Measurements from ENCODE around the gene KCNT1. TPM values are rescaled to one million over a fixed set of nuclear protein-coding genes. Genes with fewer than 3 reads are reported as not detected.

Gene KCNT1
- total RNA-seq, 2 donors from 2014 or later = 0.23 to 0.37 TPM

DNA sequence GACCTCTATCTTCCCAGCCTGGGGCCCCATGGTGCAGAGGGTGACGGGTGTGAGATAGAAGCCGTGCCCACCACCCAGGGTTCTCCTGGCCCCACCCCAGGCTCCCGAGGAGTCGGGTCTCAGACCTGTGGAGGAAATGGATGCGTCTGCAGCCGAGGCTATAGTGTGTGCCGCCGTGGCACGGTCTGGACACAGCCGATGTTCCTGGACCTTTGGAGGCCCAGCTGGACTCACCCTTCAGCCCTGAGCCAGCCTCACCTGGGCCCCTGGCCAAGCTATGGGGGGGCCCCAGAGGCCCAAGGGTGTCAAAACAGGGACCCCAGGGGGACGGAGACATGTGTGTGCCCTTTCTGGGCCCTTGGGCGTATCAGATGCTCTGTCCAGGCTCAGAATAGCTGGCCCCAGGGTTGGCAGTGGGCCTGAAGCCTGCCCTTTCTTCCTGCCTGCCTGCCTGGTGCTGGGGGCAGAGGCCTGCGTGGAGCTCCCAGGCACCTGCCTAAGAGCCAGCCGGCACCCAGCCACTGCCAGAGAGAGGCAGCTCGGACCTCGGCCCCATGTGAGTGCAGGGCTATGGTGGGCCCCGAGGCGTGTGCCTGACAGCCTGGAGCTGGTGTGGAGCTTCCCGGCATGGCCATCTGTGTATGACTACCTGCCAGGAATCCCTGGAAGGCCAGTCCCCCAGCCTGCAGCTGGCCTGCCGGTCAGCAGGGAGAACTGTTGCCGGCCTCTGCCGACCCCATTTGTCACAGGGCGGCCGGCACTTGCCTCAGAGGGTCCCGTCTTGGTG, 41.8 kb downstream of the KCNT1 start:
- Mint-ChIP-seq H3K27me3 (peaks cover 20% of the 10 kb centered on the region), H3K4me3 (no peak overlapping the region)

DNA sequence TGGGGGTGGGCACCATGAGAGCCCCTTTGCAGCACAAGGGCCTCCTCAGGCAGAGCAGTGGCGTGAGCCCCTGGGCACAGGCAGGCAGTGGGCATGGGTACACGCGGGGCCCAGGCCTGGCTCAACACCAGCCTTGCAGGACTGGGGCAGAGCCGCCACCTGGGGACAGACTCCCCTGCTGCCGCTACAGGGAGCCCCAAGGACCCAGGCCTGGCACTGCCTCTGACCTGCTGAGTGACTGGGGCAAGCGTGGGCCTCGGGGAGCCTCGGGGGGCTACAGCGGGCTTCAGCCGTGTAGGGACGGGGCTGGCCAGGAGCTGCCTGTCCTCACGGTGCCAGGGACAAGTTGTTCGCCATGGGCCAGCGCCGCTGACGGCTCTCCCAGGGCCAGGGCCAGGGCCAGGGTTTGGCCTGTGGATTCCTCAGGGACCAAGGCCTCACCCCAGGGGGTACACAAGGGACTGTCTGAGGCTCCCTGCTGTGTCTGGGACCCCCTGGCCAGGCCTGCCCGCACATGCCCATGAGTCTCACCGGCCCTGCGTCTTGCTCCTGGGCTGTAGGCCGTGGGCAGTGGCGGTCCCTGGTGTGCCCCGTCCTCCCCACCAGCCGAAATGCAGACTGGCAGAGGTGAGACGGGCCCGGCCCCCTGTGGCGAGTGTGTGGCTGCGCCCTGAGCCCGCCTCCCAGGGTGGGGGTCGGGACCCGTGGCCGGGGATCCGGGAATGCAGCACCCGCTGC, 42.5 kb downstream of the KCNT1 start:
- DNase-seq (no peak), ATAC-seq (no peak)
- no peaks in the 10 kb centered on the region for H3K9me3 ChIP-seq (ENCODE audit: control insufficient read depth, low read length, poor library complexity, severe bottlenecking)
- H3K4me3 Mint-ChIP-seq = no peak overlapping the region
- H3K36me3 Mint-ChIP-seq (ENCODE audit: low read depth) = no peaks in the 10 kb centered on the region
- peaks cover 14% of the 10 kb centered on the region for H3K27me3 Mint-ChIP-seq
- H3K4me1 Mint-ChIP-seq = no peaks in the 10 kb centered on the region
- H3K27ac Mint-ChIP-seq = no peak overlapping the region

More for the DNA sequence above, 41.8 kb downstream of the KCNT1 start:
- no peak overlapping the region for H3K27ac Mint-ChIP-seq
- no peak for ATAC-seq
- no peaks in the 10 kb centered on the region for H3K36me3 Mint-ChIP-seq (ENCODE audit: low read depth)
- no peaks in the 10 kb centered on the region for H3K4me1 Mint-ChIP-seq
- no peak for DNase-seq
- H3K9me3 ChIP-seq (ENCODE audit: control insufficient read depth, low read length, poor library complexity, severe bottlenecking) = no peaks in the 10 kb centered on the region

DNA sequence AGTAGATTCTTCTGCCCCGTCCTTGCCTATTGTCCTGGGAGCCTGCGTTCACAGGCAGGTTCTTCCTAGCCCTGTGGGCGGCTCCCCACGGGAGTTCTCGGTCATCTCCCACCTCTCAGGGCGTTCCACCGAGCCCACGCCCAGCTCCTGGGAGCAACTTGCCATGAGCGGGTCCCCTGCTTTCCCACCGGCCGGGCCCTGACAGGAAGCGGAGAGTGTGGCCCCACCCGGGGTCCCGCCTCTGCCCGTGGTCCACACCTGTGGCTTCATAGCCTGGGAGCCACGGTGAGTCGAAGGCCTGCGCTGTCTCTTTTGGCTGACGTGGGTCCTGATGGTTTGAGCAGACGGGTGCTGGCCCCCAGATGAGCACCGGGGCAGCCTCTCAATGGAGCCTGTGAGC, 43.2 kb downstream of the KCNT1 start:
- no peak for DNase-seq
- ATAC-seq = no peak
- H3K27ac Mint-ChIP-seq = no peak overlapping the region
- H3K4me1 Mint-ChIP-seq = no peaks in the 10 kb centered on the region
- H3K36me3 Mint-ChIP-seq (ENCODE audit: low read depth) = no peaks in the 10 kb centered on the region
- H3K27me3 Mint-ChIP-seq = peaks cover 7% of the 10 kb centered on the region
- no peaks in the 10 kb centered on the region for H3K9me3 ChIP-seq (ENCODE audit: control insufficient read depth, low read length, poor library complexity, severe bottlenecking)
- H3K4me3 Mint-ChIP-seq = no peak overlapping the region

DNA sequence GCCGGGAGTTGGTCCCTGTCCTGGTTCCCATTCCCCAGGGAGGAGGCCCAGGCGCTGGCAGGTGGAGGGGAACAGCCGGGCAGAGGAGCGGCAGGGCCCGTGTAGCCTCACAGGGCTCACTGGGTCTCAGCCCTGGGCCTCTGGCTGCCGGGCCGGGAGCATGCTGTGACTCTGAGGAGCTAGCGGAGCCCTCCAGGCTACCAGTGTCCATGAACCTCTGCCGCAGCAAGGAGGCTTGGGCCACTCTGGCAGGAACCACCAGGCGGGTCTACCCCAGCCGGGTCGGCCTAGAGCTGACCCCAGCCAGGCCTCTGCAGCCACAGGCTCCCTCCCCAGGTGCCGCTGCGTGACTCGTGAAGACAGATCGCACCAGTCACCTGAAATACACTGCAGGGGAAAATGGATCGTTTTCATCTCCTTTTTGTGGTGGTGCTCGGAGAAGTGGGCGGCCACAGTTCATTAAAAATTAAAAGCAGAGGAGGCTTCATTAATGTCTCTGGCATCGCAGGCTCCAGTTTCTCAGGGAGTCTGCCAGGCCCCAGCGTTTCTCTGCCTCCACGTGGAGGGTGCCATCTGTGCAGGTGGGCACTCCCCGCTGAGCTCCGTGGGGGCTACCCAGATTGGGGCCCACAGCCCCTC, 43.8 kb downstream of the KCNT1 start:
- Mint-ChIP-seq H3K4me3 (no peak overlapping the region), H3K27ac (no peak overlapping the region), H3K27me3 (peaks cover 6% of the 10 kb centered on the region), H3K4me1 (no peaks in the 10 kb centered on the region), H3K36me3 (ENCODE audit: low read depth) (no peaks in the 10 kb centered on the region)
- no peaks in the 10 kb centered on the region for H3K9me3 ChIP-seq (ENCODE audit: control insufficient read depth, low read length, poor library complexity, severe bottlenecking)
- DNase-seq = no peak
- ATAC-seq = no peak

DNA sequence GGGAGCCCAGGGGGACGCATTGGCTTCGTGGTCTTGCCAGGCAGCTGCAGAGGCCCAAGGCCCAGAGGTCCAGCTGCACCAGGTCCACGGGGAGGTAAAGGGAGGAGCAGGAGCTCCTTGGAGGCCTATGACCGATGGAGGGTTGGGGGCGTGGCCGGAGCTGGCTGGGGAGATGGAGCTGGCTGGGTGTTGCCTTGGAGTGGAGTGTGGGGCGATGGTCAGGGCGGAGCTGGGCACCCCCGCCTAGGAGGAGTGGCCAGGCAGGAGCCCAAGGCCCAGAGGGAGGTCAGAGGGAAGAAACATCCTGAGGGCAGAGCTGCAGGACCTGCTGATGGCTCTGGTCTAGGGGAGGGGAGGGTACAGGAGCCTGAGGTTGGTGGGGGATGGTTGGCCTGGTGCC, 44.6 kb downstream of the KCNT1 start:
- H3K4me1 Mint-ChIP-seq = no peaks in the 10 kb centered on the region
- no peaks in the 10 kb centered on the region for H3K9me3 ChIP-seq (ENCODE audit: control insufficient read depth, low read length, poor library complexity, severe bottlenecking)
- no peak overlapping the region for H3K27ac Mint-ChIP-seq
- DNase-seq = no peak
- no peak overlapping the region for H3K4me3 Mint-ChIP-seq
- peaks cover 6% of the 10 kb centered on the region for H3K27me3 Mint-ChIP-seq
- no peaks in the 10 kb centered on the region for H3K36me3 Mint-ChIP-seq (ENCODE audit: low read depth)
- no peak for ATAC-seq

DNA sequence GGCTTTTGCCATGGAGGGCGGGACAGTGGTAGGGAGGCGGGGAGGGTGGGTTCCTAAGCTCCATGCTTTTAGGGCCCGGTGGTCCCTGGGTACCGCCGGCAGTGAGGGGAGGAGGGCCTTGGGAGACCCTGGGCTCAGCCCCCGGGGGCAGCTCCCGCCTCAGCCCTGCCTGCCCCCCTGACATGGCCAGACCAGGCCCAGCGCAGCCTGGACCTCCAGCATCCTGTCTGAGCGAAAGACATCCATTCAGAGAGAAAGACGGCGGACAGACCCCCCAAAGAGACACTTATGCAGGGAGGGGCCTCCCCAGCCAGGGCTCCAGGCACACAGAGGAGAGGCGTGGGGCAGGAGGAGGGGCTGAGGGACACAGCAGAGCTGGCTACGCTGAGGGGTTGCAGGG, 45.3 kb downstream of the KCNT1 start:
- no peaks in the 10 kb centered on the region for H3K4me1 Mint-ChIP-seq
- ATAC-seq = no peak
- H3K27ac Mint-ChIP-seq = no peak overlapping the region
- peaks cover 12% of the 10 kb centered on the region for H3K27me3 Mint-ChIP-seq
- H3K9me3 ChIP-seq (ENCODE audit: control insufficient read depth, low read length, poor library complexity, severe bottlenecking) = no peaks in the 10 kb centered on the region
- no peak for DNase-seq
- no peak overlapping the region for H3K4me3 Mint-ChIP-seq
- no peaks in the 10 kb centered on the region for H3K36me3 Mint-ChIP-seq (ENCODE audit: low read depth)

DNA sequence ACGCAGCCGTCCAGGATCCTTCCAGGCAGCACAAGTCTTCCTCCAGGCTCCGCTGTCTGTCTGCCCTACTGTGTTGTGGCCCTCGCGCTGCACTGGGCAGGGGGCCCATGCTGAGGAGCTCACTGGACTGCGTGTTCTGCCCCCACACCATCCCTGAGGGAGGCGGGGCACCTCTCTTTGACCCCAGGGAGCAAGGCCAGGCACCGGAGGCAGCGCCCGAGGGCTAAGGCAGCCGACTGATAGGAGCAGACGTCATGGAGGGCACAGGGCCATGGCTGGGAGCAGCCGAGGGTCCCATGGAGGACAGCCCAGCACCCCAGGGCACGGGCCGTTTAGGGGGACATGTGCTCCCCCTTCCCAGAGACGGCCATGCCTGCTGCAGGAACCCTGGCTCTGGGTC, 46.7 kb downstream of the KCNT1 start:
- DNase-seq = no peak
- Mint-ChIP-seq H3K4me1 (no peaks in the 10 kb centered on the region), H3K27ac (no peak overlapping the region), H3K27me3 (peaks cover 6% of the 10 kb centered on the region), H3K36me3 (ENCODE audit: low read depth) (no peaks in the 10 kb centered on the region), H3K4me3 (no peak overlapping the region)
- H3K9me3 ChIP-seq (ENCODE audit: control insufficient read depth, low read length, poor library complexity, severe bottlenecking) = no peaks in the 10 kb centered on the region
- no peak for ATAC-seq

DNA sequence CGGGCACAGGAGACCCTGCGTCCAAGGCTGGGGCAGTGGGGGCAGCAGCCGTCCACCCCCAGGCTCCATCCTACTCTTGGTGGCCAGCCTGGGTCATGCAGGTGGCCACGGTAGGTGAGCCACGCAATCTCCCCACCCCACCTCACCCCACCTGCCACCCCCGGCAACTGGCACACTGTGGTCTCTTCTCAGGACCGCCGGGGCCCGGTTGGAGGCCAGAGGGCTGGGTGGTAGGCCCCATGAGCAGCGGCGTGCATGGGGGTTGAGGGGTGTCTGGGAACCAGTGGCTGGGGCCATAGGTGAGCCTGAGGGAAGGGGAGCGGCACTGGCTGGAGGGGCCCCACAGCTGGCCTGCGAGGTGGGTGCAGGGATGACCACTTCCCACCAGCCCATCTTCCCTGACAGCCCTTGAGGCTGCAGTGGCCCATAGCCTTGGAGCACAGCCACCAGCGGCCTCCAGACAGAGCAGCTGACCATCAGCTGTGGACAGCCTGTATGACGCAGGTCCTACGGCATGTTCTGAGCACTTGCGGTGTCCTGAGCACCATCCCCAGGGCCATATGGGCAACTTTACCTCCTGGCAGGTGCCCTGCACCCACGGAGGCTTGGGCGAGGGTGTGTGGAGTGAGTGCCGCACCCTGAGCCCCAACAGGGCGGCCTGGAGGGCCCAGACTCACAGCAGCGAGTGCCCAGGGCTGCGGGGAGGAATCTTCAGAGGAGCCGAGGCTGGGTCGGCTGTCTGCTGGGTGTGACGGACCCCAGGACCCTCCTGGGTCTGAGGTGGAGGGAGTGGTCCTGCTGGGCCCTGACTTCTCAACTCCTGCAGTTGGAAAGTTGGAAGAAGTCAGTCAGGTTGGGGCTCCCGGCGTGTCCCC, 47.4 kb downstream of the KCNT1 start:
- DNase-seq = no peak
- H3K27ac Mint-ChIP-seq = no peak overlapping the region
- no peaks in the 10 kb centered on the region for H3K9me3 ChIP-seq (ENCODE audit: control insufficient read depth, low read length, poor library complexity, severe bottlenecking)
- H3K36me3 Mint-ChIP-seq (ENCODE audit: low read depth) = no peaks in the 10 kb centered on the region
- no peaks in the 10 kb centered on the region for H3K4me1 Mint-ChIP-seq
- no peak overlapping the region for H3K4me3 Mint-ChIP-seq
- peaks cover 6% of the 10 kb centered on the region for H3K27me3 Mint-ChIP-seq
- no peak for ATAC-seq

DNA sequence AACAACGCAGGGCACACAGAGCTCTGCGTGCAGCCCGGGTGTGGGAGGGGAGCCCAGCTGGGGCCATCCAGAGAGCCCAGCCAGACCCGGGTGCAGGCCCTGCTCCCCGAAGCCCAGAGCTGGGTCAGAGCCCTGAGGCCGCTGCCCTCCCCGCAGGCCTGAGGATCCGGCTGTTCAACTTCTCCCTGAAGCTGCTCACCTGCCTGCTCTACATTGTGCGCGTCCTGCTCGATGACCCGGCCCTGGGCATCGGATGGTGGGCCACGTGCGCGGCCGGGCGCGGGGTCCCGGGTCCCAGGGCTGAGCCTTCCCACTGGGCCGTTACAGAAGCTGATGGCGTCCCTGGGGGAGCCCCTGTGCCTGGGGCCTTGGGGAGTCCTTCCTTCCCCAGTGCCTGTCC, 48.8 kb downstream of the KCNT1 start:
- no peak overlapping the region for H3K4me3 Mint-ChIP-seq
- DNase-seq = no peak

DNA sequence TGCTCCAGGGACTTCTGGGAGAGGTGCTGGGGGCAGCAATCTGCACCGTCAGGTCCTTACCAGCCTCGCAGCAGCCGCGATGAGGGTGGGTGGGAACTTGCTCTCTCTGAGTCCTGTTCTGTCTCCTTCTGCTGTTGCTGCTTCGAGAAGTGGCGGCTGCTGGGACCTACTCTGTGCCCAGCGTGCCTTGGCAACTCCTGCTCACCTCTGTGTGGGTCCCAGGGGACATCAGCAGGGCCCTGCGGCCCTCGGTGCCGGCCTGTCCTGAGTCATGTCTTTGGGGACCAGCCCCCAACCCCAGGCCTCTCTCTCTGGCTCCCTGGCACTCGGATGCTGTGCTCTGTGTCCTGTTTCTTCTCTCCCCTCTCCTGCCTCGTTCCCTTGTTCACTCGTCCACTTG, 49.5 kb downstream of the KCNT1 start:
- H3K9me3 ChIP-seq (ENCODE audit: control insufficient read depth, low read length, poor library complexity, severe bottlenecking) = no peaks in the 10 kb centered on the region
- no peak overlapping the region for H3K27ac Mint-ChIP-seq
- no peaks in the 10 kb centered on the region for H3K36me3 Mint-ChIP-seq (ENCODE audit: low read depth)
- ATAC-seq (no peak), DNase-seq (no peak)
- H3K27me3 Mint-ChIP-seq = peaks cover 6% of the 10 kb centered on the region
- peaks cover 2% of the 10 kb centered on the region for H3K4me1 Mint-ChIP-seq
- no peak overlapping the region for H3K4me3 Mint-ChIP-seq

More for the DNA sequence above, 48.8 kb downstream of the KCNT1 start:
- H3K36me3 Mint-ChIP-seq (ENCODE audit: low read depth) = no peaks in the 10 kb centered on the region
- H3K4me1 Mint-ChIP-seq = no peaks in the 10 kb centered on the region
- ATAC-seq = no peak
- H3K27ac Mint-ChIP-seq = no peak overlapping the region
- no peaks in the 10 kb centered on the region for H3K9me3 ChIP-seq (ENCODE audit: control insufficient read depth, low read length, poor library complexity, severe bottlenecking)
- peaks cover 6% of the 10 kb centered on the region for H3K27me3 Mint-ChIP-seq

DNA sequence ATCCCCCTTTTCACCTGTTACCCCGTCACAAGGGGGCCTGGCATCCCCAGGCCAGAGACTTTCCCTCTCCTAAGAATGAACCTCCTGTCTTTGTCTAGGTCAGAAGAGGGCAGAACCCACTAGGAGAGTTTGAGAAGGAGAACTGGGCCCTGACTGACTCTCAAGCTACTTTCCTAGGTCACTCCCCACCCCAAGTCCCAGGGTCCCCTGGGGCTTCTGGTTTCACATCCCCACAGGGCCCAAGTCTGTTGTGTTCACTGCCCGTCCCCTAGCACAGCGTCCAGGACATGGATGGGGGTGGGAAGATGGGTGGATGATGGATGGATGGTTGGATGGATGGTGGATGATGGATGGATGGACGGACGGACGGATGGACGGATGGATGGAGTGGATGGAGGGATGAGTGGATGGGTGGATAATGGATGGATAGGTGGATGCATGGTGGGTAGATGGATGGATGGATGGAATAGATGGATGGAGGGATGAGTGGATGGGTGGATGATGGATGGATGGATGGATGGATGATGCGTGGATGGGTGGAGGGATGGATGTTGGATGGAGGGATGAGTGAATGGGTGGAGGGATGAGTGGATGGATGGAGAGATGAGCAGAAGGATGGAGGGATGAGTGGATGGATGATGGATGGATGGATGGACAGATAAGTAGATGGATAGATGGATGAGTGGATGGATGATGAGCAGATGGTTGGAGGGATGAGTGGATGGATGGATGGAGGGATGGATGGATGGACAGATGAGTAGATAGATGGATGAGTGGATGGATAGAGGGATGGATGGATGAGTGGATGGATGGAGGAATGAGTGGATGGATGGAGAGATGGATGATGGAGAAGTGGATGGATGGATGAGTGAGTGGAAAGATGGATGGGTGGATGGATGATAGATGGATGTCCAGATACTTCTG, 50.6 kb downstream of the KCNT1 start:
- ATAC-seq = no peak
- Mint-ChIP-seq H3K27me3 (peaks cover 6% of the 10 kb centered on the region), H3K4me1 (peaks cover 2% of the 10 kb centered on the region), H3K27ac (no peak overlapping the region), H3K36me3 (ENCODE audit: low read depth) (no peaks in the 10 kb centered on the region), H3K4me3 (no peak overlapping the region)
- H3K9me3 ChIP-seq (ENCODE audit: control insufficient read depth, low read length, poor library complexity, severe bottlenecking) = no peaks in the 10 kb centered on the region
- DNase-seq = no peak

DNA sequence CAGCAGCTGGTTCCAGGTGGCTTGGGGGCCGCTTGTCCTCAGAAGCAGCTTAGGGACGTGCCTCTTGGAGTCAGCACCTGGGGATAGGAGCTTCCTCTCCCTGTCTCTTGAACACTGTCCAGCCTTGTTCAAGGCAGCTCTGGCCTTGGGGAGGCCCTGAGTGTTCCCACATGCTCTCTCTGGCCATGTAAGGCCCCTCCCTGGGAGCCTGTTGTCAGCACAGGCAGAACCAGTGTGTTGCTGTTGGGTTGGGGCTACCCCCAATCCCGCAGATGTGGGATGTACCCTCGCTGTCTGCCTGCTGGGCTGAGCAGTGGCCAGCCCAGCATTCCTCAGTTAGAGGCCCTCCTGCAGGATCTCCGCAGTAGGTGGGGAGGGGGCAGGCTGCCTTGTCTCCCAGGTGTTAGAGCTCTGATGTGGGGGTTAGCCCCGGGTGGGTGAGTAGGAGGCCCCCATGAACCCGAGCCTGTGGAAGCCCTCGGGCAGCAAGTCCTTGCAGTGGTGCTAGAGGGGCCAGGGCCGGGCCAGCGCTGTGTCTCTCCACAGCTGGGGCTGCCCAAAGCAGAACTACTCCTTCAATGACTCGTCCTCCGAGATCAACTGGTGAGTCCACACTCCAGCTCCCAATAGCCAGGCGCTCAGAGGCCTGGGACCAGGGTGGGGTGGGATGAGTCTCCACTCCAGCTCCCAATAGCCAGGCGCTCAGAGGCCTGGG, 51.6 kb downstream of the KCNT1 start:
- Mint-ChIP-seq H3K27me3 (peaks cover 6% of the 10 kb centered on the region), H3K36me3 (ENCODE audit: low read depth) (no peaks in the 10 kb centered on the region), H3K4me1 (peaks cover 2% of the 10 kb centered on the region), H3K4me3 (no peak overlapping the region), H3K27ac (no peak overlapping the region)
- no peaks in the 10 kb centered on the region for H3K9me3 ChIP-seq (ENCODE audit: control insufficient read depth, low read length, poor library complexity, severe bottlenecking)
- DNase-seq = no peak
- no peak for ATAC-seq

Data from T-helper 17 cell (primary cell).